B cell (primary cell): ENCODE results near the gene ARHGAP27.

ENCODE experiments used
- CTCF ChIP-seq: fragments of 200-600 bp; IDR thresholded peaks from one replicate; pipeline ENCODE4 v1.8.0; 2022; ENCODE audit warnings: antibody characterized with exemption, mild to moderate bottlenecking
- EZH2 ChIP-seq: IDR thresholded peaks from 2 replicates; pipeline ENCODE4 v1.6.1; 2012; ENCODE audit warnings: borderline replicate concordance, low read depth, mild to moderate bottlenecking, moderate library complexity, low read length; ENCODE audit not compliant: insufficient read depth, poor library complexity, severe bottlenecking

DNA sequence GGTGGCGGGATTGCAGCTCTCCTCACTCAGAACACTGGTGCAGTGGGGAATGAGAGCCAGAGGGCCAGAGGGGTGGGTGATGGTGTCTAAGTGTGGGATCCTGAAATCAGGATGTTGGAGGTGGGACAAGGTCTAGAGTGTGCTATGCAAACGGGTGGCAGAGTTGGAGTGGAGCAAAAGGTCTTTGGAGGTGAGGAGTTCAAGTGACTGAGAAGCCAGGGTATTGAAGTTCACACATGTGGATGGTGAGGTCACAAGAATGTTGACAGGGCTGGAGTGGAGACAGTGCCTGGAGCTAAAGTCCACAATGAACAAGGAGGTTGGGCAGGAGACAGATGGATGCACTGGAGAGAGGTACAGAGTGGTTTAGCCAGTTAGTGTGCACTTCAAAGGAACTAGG lies 77.6 kb downstream of the ARHGAP27 start:
- TF ChIP-seq CTCF: no peak
- no peak for TF ChIP-seq EZH2
